Measurements from ENCODE around the gene RXFP2.
A peak's percentile ranks its signal among the peaks of the same experiment; 100 is the strongest.

RXFP2 gene

DNA sequence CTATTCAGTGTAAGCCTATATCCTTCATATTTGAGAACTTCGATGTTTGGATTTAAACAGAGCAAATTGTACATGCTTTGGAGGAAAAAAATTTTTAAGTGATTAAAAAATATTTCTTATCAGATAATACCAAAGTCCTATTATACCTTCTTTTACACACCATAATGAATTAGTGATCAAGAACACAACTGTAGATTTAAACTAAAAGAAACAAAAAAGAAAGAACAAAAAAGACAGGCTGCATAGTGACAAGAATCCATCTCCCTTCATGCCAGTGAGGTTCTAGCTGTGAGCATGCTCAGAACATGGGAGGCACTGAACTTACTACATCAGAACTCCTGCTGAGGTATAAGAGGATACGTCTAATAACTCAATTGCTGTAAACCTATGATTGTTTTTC, at the start of gene RXFP2:
Gene RXFP2 (plus strand): TSS at position 301 of the 400 bp plus-strand sequence. CDS start 87 bp downstream, at position 388.
- DNase-seq (ENCODE audit: low read depth in 2 of 2): no peak

DNA sequence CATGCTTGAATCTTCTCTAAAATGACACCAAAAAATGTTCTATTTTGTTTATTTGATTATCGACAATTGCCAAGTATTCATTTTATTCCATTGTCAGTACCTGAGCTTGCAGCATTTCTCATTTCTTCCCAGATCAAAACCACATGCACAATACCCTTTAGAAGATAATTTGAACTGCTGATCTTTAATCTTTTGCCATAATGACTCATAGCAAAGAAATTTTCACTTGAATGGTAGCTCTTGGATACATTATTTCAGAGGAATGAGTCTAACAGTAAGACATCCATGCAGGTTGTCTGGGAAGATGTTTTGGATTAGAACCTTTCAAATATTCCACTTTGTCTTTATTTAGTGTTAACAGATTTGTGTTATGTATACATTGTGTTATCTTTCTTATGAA, 42.0 kb upstream of the RXFP2 start:
- no peak for DNase-seq (ENCODE audit: low read depth in 2 of 2)

GRCh38 chr13:31699650-31700049, 39.7 kb upstream of the RXFP2 start:
- no peak for DNase-seq (ENCODE audit: low read depth in 2 of 2)

DNA sequence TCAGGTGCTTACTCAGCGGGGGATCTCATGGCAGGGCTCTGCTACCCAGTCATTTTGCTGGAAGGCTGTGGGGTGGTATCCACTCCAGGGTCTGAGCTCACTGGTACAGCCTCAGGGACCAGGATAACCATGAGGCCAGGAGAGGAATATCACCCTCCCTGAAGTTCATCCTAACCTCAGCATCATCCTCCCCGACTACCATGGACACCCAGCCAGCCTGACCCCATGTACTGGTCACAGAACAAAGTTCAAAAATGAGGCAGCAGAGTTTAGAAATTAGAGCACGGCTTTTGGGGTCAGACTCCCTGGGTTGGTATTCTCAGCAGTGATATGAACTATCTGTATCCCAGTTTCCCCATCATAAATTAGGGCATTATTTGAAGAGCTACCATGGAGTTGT, 35.5 kb upstream of the RXFP2 start:
- no peak for DNase-seq (ENCODE audit: low read depth in 2 of 2)

GRCh38 chr13:31706105-31706504, 33.2 kb upstream of the RXFP2 start:
- no peak for DNase-seq (ENCODE audit: low read depth in 2 of 2)

- DNase-seq (ENCODE audit: low read depth in 2 of 2): no peak
These were observed 21.7 kb upstream of the RXFP2 start for GRCh38 chr13:31717583-31717982.

- DNase-seq (ENCODE audit: low read depth in 2 of 2): no peak
These were observed 20.1 kb upstream of the RXFP2 start for GRCh38 chr13:31719214-31719613.

DNA sequence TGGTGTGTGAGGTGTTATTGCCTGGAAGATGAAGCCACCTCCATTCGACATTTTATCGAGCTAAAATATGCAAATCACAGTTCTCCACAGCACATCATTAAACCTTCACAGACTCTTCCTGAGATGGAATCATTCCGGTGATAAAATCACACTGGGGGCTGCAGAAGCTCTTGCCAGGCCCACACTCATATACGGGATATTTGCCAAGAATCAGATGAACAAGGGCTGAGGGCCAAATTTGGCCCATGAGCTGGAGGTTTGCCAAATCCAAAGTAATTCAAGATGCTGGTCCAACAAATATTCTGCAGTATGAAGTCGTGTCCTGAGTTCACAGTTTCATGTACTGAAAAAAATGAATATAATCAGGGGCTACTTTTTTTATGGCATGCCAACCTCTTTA, 16.7 kb upstream of the RXFP2 start:
- DNase-seq (ENCODE audit: low read depth in 2 of 2): no peak

GRCh38 chr13:31725841-31726240, 13.5 kb upstream of the RXFP2 start:
- no peak for DNase-seq (ENCODE audit: low read depth in 2 of 2)

GRCh38 chr13:31731921-31732320, 7.4 kb upstream of the RXFP2 start:
- no peak for DNase-seq (ENCODE audit: low read depth in 2 of 2)

- no peak for DNase-seq (ENCODE audit: low read depth in 2 of 2)
These were observed 6.3 kb upstream of the RXFP2 start for GRCh38 chr13:31733066-31733465.

DNA sequence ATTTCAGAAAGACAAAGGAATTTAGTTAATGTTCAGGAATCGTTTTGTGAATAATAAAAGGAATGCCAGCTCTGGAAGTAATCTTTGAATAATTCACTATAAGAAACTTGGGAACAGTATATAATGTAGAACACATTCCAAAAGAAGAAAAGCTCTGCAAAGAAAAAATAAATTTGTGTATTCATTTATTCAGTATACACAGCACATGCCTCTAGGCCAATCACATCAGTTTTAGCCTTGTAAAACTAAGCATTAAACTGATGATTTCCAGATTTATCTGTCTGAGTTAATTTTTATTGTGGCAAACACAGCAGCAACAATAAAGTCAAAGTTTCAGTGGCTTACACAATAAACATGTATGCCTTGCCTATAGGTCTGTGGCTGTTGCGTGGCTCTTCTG, 5.7 kb upstream of the RXFP2 start:
- DNase-seq (ENCODE audit: low read depth in 2 of 2): no peak

DNA sequence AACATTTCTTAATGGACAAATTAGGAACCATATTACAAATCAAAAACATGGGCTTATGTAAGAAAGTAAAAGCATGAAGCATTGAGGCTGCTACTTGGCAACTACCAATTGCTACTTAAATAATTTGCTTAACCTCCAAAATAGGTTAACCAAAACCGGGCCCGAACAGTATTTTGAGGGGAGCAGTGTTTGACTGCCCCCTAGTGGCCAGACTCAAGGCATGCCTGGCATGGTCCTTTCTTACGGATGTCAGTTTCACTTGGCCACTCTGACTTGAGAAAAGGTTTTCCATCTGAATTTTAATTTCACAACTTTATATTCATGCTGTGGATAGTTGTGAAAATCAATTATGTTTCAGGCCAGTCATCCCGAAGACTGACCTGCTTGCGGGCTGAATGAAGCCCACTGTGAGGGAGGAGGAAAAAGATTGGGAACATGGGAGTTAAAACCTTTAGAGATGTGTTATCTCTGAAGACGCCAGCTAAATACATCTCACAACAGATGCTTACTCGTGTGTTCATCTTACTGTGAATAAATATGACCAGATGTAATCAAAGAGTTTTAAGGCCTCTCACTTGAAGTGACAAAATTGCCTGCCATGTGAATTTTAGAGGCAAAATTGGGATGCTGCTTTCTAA, 2.9 kb downstream of the RXFP2 start:
- DNase-seq (ENCODE audit: low read depth in 2 of 2): peak; percentile 43 to 60

DNA sequence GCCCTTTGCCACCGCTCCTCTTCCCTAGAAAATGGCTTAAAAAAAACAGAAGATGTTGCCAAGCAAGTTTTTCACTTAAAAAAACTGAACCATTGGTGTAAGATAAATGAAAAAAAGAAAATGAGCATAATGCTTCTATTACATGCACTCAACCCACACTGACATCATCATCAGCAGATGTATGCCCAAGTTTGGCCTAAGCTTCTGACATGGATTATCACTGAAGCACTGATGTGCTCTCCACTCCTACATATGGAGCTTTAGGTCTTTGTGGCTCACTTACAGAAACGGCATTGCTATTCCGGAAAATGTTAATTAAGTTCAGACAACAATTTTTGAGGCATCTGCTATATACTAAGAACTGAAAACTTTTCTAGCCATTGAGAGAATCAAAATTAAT, 8.0 kb downstream of the RXFP2 start:
- DNase-seq (ENCODE audit: low read depth in 2 of 2): no peak

DNA sequence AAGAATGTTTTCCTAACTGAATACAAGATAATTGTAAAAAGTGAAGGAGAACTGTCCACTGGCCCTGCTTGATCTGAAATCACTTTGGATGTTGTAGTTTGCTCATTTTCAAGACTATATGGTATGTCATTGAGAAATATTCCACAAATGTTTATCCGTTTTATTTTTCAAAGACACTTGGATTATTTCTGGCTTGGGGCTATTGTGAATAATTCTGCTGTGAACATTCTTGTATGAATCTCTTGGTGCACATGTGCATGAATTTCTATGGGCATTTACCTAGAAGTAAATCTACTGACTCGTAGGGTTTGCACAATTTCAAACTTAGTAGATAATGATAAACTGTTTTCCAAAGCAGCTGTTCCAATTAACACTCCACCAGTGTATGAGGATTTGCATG, 8.6 kb downstream of the RXFP2 start:
- no peak for DNase-seq (ENCODE audit: low read depth in 2 of 2)

- DNase-seq (ENCODE audit: low read depth in 2 of 2): no peak
These were observed 10.6 kb downstream of the RXFP2 start for GRCh38 chr13:31749929-31750328.

GRCh38 chr13:31755211-31755610, 15.9 kb downstream of the RXFP2 start:
- DNase-seq (ENCODE audit: low read depth in 2 of 2): no peak

DNA sequence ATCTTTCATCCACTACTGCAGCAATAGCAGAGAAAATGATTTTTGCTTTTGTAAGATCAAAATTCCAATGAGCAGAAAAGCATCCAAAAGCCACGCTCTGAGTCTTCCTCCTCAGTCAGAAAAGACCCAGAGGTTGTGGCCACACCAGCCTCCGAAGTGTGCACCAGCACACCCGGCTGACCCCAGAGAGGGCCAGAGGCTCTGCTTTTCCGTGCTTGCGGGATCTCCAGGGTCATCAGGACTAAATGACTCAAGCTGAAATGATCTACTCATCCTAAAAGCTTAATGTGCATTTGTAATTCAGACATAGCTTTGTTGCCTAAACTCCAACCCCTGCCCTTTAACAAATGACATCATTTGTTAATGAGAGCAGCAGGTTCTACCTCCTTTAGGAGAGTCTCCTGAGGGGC, 16.5 kb downstream of the RXFP2 start:
- DNase-seq (ENCODE audit: low read depth in 2 of 2): no peak

- DNase-seq (ENCODE audit: low read depth in 2 of 2): no peak
These were observed 17.0 kb downstream of the RXFP2 start for GRCh38 chr13:31756346-31756745.

- no peak for DNase-seq (ENCODE audit: low read depth in 2 of 2)
These were observed 22.6 kb downstream of the RXFP2 start for GRCh38 chr13:31761951-31762350.

GRCh38 chr13:31764556-31764955, 25.2 kb downstream of the RXFP2 start:
- no peak for DNase-seq (ENCODE audit: low read depth in 2 of 2)

GRCh38 chr13:31765138-31765785, 25.9 kb downstream of the RXFP2 start:
- DNase-seq (ENCODE audit: low read depth in 2 of 2): no peak

DNA sequence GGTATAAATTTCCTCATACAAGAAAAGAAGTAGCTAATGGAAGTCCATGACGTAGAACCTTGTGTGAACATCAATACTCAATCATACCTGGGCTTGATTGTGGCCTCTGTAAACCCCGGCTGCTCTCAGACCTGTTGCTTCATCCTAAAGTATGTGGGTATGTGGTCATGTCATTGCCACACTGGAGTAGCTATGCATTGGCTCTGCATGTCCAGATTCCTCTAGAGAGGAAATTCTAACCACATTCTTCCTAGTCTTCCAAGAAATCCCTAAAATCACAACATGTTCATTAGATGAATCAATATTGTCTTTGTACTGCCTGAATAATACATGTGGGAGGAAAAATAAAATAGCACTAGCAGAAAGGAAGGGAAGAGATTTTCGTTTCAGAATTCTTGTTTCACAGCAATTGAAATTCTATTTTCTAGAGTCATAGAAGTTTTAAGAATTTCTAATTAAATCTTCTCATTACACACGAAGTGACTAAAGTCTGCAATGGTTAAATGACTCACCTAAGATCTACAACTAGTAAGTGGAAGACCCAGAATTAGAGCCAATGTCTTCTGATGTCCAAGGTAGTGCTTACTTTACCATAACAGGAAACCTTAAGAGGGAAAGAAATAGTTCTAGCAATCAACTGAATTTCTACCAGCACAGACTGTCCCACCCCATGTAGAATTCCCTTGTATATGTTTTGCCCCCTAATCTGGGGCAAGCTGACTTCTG, 28.0 kb downstream of the RXFP2 start:
- no peak for DNase-seq (ENCODE audit: low read depth in 2 of 2)
